Adrenal gland (tissue), 5 donors: ENCODE data around the gene APLN.

Experiments
- CTCF ChIP-seq, 6 experiments: fragments of 450-650 bp in 4 of 6; fragments of 200-600 bp in 2 of 6; sonication (generic) in 1 of 6; IDR thresholded peaks; 1 replicate in 5 of 6; 2 replicates in 1 of 6; pipeline versions ENCODE4 v1.5.1 to v1.8.0; 2016 to 2021; ENCODE audit warnings: antibody characterized with exemption in 6 of 6, mild to moderate bottlenecking in 2 of 6, moderate library complexity in 1 of 6
- POLR2A ChIP-seq, 2 donors: fragments of 450-650 bp; IDR thresholded peaks; one replicate each; pipeline ENCODE4 v1.6.1; 2017; ENCODE audit warnings: antibody characterized with exemption in 2 of 2, mild to moderate bottlenecking in 2 of 2, moderate library complexity in 1 of 2
- donor health status: DM: no; HTN: no; CAD: no.

GRCh38 chrX:129631849-129632248 lies 22.9 kb downstream of the APLN start:
- no peak for TF ChIP-seq CTCF (IDR thresholded peaks at IDR 0.05)
- TF ChIP-seq POLR2A (IDR thresholded peaks at IDR 0.05), result no peak
